GM21381 (cell line): ENCODE results near the gene SLC38A10.
"Not testable (repeated sequence)": the region's sequence is repeated elsewhere in the genome, so short reads cannot be mapped to it uniquely, and the experiment has no call there.

Source experiments
- ATAC-seq: cut with Tn5 transposase; IDR thresholded peaks from one replicate; pipeline ENCODE4 v1.9.1; 2021; ENCODE audit warnings: mild to moderate bottlenecking, moderate library complexity; ENCODE audit not compliant: unreplicated experiment

Gene SLC38A10

DNA sequence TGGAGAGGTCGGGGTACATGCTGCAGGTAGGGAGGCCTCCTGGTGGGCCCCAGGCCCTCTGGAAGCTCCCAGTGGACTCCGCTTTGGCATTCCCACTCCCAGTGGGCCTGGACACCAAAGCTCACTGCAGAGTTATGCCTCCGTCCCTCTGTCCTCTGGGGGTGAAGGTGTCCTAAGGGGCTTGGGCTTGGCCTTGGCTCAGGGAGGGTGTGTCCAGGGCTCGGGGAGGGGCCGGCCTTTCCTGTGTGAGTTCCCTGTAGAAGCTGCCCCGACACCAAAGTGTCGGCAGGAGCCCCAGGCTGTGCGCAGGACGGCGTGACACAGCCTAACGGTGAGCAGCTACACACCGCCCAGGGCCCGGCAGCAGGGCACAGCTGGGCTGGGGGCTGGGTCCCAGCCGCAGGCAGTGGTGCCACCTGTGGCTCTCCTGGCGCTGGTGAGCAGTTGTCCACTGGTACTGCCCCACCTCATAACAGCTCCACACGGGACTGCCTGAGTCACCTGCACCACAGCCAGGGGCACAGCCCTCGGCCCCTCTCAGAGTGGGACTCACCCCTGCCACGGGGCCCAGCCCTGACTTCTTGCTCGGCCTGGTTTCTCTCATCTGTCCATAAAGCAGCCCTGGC, 62.4 kb downstream of the SLC38A10 start:
- ATAC-seq = no peak

DNA sequence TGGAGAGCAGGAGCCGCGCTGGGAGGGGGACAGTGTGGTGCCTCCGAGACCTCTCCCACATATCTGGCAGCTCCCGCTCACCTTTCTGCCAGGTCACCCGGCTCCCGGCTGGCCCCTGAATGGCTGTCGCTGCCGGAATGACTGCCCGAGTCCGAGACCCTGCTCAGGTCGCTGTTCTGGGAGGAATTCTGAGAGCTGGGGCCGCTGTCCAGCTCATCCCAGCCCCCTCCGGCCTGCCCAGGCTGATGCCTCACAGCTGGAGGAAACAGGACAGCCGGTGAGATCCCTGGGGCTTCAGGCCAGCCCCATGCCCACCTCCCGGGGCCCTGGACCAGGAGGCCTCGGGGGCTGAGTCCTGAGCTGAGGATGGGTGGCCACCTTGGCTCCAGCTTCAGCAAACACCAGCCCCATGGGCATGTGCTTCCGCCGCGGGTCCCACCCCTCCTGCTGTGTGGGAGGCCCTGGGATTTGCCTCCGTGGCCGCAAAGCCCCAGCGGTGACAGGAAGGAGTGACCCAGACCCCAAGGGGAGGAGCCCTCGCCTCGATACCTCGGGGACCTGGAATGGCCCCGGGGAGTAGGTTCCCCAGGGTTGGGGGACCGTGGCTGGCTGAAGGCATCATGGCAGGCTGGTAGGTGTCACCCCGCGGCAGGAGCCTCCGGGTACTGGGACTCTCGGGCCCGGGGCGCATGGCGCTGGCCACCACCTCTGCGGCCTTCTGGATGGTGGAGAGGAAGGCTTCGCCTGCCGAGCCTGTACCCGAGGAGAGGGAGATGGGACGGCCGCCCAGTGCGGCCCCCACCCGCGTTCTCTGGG, 63.1 kb downstream of the SLC38A10 start:
- ATAC-seq = no peak

DNA sequence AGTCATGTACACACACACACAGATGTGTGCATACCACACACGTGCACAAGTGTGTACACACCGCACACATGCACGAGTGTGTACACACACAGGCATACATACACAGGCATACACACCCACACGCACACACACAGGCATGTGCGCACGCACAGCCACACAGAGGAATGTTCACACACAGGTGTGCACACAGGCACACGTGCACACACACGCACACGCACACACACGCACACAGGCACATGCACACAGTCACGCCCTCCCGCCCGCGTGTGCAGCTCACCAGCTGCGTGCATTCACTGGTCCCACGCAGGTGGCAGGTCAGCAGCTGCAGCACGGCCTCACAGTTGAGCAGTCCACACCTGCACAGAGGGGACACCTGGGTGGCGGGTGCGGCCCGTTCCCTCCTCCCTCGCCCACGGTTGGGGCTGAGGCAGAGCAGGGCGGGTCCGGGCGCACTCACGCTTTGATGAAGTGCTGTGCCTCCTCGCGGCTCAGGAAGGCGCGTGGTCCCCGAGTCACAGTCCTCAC, 63.9 kb downstream of the SLC38A10 start:
- no peak for ATAC-seq

DNA sequence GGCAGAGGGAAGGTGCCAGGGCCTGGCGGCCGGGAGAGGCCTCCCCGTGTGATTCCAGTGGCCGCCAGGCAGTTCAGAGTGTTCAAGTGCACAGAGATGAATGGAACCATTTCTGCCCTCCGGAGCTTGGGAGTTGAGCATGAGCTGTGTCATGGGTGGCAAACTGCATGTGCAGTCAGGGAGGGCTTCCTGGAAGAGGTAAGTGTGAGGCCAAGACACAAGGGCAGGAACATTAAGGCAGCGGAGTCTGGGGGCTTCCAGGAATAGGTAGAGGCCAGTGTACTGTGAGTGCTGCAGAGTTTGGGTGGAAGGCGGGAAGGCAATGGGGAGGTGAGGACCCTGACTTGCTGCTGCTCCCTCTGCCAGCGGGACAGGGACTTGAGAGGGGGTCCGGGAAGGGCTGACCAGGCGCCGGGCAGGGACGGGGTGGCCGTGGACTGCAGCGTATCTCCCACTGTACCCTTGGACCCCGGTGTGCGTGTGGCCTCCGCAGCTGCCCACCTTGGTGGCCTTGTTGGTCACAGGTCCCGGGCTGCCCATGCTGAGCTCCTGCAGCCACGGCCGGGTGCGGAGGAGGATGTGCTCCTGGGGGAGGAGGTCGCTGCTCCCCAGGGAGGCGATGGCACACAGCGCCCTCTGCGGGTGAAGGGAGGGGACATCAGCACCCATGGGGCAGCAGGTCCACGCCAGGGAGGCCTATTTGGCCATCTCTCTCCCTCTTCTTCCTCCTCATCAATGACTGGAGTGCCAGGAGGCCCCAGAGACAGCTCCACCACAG, 64.9 kb downstream of the SLC38A10 start:
- ATAC-seq = no peak

DNA sequence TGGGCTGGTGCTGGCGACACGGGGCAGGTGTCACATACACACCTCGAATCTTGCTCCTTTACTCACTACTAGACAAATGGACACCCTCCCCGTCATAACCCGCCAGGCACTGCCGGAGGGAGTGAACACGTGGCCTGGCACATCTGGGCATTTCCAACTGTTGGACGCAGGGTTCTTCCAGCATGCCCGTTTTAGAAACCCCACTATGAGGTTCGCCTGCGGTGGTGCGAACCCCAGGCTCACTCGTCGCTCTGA, 65.5 kb downstream of the SLC38A10 start:
- ATAC-seq = no peak

DNA sequence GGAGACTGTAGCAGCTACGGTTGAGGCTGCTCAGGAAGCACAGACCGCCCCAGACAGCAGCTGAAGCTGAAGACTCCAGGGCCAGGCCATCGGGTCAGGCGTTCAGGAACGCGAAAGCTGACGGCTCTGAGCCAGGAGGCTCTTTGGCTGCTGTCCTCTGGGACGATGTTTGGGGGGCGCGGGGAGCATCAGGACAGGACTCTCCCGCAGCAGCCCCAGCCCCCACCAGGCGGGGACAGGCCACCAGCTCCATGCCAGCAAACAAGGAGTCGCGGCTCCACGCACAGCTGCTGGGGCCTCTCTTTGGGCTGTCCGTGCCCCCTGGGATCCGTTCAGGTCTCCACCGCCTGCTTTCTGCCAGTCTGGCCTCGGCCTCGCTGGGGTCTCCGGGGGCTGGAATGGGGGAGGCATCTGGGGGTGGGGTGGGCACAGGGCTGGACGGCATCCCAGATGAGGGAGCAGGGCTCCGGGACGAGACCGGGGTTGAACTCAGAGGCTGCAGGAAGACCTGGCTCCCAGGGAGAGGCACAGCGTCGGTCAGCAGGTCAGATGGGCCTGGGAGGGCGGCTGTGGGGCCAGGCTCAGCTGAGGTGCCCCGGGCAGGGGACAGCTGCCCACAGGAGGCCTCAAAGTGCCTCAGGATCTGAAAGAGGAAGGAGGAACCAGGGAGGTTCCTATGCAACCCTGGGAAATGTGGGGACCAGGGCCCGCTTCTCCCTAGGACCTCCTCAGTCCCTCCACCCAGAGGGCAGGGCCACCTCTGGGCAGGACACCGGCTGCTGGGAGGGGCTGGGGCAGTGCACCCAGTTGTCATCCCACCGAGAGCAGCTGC, 66.1 kb downstream of the SLC38A10 start:
- no peak for ATAC-seq

DNA sequence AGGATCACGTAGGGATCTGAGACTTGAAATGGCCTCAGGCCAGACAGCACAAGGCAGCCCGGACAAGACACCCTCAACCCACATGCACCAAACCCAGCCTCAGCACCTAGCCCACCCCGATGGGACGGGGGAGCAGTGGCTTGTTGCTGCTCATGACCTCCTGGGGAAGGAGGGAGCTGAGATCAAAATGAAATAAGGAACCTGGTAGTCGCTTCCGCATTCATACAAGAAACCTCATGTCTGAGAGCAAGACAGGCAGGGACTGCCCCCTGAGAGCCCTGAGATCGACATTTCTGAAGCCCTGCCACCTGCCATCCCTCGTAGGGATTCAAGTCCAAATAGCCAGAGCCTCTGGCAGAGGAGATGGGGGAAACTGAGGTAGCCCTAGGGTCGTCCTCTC, 66.7 kb downstream of the SLC38A10 start:
- no peak for ATAC-seq

DNA sequence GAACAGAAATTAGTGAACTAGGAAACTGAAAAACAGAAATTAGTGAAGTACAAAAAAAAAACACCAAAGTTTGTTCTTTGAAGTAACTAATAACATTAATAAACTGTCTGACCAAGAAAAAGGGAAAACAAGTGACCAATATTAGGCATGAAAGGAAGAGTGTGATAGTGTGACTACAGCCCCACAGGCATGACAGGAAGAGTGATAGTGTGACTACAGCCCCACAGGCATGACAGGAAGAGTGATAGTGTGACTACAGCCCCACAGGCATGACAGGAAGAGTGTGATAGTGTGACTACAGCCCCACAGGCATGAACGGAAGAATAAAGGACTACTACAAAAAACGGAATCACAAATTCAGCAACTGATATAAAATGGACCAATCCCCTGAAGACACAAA, 67.5 kb downstream of the SLC38A10 start:
- ATAC-seq = not testable (repeated sequence)

DNA sequence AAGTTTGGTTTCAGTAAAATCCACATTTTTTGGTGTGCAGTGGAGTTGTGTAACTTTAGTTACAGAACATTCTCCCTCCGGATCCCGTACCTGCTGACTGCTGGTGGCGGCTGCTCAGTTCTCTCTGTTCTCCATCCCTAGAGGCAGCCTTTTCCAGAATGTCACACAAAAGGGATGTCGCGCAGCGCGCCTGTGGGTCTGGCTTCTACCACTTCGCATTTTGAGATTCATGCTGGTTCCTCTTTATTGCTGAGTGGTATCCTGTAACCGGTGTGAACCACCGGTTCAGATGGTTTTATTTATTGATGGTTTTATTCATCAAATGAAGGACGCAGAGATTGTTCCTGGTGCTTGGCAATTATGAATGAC, 71.4 kb downstream of the SLC38A10 start:
- ATAC-seq = no peak

DNA sequence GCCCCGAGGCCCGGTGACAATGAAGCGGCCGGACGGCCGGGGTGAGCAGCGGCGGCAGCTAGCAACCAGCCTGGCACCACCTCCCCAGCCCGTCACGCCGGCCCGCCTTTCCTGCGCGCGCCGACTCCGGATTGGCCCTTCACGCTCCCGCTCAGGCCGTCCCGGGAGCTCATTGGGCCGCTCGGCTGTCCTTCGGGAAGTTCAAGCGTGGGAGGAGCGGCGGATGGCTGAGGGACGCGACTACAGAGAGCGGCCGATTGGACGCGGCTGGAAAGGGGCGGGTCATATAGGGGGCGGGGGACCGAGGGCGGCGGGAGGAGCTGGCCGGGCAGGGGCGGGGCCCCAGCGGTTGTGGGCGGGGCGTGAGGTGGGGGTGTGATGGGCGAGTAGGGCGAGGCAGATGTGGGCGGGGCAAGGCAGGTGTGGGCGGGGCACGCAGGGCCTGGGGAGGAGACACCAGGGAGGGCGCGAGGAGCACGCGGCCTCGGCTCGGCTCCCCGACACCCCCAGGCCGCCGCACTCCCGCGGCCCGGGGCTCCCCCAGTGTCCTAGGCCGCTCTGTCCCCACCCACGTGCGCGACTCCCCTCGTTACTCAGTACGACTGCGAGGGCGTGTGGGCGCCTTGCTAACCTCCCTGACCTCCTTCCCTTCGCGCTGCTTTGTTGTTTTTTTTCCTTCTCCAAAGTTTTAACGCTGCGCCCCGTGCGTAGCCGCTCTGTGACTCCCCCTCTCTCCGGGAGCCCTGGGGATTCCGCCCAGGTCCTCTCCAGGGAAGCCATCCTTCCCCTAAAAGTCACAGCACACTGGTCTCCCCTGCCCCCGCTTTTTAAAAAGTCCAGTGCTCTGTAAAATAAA, 72.0 kb downstream of the SLC38A10 start, which contains the start of gene CEP131:
TSS of gene CEP131 (minus strand) at position 60 of the 856 bp plus-strand sequence. CDS start 2,909 bp downstream, outside the sequence.
- ATAC-seq = peak; percentile 92

DNA sequence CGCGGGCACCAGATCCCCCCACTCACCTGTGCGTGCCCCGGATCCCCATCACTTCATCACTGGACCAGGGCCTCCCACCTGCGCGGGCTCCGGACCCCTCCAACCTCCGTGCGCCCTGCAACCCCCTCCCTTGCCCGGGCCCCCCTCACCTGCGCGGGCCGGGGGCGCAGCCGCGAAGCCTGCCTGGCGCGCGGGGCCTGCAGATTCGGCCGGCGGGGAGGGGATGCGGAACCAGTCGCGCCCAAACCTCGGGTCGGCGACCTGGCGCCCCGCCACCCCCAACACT, 72.5 kb downstream of the SLC38A10 start:
- ATAC-seq = no peak

DNA sequence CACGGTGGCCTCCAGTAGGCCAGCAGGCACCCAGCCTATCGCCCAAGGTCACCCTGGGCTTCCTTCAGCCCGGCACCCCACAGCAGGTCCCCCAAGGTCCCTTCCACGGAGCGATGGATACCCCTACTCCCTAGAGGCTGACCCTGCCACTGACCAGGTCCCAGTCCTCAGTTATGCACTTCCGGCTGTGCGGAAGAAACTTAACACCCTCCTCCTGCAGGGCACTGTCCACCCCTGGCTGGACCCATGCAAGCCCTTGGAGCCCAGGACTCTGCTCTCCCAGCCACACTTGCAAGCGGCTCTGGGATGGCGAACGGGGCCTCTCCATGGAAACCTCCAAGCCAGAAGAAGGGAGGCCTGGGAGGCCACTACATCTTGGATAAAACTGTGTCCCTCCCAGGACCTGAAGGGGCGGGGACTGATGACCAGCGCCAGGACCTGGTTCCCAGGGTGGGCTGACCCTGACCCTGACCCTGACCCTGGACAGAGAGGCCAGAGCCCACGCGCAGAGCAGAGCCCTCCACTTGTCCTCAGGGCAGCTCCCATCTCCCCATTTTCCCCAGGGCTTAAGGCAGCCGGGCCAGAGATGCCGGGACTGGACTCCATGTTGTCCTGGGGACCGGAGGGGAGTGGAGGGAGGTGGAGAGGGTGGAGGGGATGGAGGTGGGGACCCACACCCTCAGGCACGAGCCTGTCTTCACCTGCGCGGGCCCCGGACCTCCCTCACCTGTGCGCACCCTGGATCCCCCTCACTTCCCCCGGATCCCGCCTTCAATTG, 73.1 kb downstream of the SLC38A10 start:
- no peak for ATAC-seq

DNA sequence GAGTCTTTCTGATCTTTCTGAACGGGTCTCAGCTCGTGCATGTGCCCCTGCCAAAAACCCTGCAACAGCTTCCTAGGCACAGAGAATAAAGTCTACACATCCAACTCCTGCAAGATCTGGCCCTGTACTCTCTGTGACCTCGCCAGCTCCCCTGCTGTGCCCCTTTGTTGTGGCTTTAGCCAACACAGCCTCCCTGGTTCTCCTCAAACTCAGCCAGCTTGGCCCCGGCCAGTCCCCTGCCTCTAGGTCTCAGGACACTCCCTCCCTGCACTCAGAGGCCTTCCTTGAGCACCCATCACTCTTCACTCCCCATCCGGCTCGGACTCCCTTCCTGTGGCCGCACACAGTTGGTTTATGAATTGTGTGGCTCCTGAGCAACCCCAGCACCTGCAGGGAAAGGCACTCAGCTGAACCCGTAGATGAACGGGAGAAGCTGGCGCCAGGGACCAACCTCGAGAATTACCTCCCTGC, 73.7 kb downstream of the SLC38A10 start:
- no peak for ATAC-seq

DNA sequence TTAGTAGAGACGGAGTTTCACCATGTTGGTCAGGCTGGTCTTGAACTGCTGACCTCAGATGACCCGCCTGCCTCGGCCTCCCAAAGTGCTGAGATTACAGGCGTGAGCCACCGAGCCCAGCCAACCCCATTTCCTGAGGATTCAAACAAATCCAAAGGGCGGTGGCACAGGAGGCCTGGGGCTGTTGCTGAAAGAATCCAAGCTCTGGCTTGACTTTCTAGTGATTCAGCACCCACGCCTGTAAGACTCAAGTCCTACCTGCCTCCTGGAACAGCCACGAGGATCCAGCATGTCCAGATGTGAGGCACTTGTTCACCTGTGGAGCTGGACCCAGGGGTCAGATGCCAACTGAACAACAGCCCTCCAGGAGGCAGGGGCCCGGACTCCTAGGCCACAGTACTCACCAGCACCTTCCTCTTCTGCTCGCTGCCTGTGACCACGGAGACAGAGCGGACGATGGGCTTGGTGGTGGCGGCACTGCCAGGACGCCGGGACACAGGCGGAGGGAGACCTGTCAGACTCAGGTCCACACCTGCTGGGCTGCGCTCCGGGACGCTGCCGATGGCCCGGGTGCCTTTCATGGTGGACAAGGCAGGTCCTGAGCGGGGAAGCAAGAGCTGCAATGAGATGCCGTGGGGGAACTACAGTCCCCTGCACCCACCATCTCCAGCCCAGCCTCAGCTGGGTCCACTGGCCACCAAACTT, 75.5 kb downstream of the SLC38A10 start:
- no peak for ATAC-seq

DNA sequence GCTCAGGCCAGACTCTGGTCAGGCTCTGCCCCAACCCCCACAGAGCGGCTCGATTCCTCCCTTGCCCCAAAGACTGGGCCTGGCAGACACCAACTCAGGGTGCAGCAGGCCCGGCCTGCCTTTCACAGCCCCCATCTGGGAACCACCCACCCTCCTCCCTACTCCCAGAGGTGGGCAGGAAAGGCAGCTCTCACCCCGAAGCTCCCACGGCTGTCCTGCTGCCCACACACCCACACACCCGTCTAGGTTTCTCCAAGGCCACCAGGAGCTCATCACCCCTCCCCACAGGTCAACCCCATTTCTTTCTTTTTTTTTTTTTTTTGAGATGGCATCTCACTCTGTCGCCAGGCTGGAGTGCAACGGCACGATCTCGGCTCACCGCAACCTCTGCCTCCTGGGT, 76.1 kb downstream of the SLC38A10 start:
- no peak for ATAC-seq

DNA sequence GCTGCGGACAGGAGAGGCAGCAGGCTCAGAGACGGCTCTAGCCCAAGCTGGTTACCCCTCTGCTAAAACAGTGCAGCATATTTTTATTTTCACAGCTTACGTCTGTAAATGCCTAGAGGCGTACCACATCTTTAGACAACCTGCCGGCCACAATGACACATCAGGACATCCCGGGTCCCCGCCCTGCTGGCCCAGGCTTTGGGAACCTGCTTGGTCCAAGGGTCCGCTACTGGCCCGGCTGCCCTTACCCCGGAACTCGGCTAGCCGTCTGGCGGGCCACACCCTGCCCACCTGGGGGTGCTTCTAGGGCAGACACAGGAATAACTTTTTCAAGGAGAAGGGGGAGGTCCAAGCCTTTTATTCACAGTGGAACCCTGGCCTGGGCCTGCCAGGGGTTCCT, 76.6 kb downstream of the SLC38A10 start:
- no peak for ATAC-seq

DNA sequence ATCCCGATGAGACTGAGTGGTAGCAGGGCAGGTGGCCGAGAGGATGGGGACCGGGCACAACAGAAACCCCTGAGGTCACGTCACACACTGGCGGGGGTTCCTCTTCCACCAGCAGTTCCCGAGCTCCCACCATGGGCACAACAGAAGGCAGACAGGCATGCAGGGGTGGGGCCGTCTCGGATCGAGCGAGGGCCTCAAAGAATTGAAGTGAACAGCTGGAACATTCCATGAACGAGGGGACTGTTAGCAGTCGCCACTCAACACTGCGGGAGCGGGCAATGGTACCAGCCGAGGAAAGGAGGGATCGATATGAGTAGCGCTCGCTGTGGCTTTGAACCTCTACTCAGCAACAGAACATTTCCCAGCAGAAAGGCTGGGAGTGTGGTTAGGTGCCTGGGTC, 77.6 kb downstream of the SLC38A10 start:
- ATAC-seq = no peak

DNA sequence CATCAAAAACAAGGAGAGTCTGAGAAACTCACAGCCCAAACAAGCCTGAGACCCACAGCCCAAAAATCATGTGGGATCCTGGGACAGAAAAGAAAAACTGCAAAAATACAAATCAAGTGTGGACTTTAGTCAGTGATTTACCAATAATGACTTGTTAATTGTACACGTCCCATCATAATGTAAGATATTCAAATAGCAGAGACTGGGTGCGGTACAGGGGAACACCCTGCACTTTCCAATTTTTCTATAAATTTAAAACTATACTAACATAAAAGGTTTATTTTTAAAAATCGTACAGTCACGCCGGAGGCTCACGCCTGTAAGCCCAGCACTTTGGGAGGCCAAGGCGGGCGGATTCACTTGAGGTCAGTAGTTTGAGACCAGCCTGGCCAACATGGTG, 81.1 kb downstream of the SLC38A10 start:
- no peak for ATAC-seq

DNA sequence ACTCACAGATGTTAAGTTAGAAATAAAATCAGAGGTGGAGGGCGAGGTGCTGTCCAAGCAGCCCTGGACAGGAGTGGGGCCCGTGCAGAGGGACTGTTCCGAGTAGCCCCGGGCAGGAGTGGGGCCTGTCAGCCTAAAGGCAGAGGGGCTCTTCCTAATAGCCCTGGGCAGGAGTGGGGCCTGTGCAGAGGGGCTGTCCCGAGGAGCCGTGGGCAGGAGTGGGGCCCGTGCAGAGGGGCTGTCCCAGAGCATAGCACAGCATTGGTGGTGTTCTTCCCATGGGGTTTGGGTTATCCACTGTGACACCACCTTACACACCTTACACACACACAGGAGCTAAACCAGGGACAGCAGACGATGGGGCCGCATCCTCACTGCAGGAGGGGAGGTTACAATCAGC, 82.7 kb downstream of the SLC38A10 start:
- ATAC-seq = no peak
